Measurements from ENCODE around the gene HCFC1.

Gene HCFC1

DNA sequence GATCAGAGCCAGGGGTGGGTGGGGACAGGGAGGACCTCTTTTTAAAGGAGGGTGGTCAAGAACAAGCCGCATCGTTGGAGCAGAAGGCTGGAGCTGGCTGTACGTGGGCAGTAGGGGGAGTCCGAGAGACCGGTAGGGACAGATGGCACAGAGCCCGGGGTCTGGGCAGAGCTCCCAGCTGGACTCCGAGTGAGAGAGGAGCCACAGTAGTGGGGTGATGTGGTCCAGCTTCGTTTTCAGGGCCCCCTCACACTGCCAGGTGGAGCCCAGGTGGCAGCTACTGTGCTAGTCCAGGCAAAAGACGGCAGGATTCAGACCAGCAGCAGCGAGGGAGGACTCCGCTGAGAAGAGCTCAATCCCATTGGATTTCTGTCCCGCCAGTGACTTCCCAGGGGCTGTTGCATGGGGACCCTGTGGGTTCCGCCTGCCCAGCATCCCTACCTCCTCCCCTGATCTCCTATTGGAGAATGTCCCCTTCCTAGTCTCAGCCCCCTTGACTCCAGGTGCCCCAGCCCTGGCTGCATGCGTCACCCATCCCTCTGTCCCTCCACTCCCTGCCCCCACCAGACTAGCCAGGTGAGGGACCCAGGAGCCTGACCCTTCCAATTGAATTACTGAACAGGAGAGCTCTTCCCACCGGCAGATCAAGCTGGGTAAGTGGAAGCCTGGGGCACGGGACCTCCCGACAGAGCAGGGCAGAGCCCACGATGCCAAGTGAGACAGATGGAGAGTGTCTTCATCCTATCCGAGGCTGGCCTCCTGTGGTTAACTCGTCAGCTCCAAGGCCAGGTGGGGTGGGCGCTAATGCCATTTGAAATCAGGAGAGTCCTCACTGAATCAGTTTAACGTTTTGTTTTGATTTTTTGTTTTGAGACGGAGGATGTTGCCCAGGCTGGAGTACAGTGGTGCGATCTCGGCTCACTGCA is 48.4 kb downstream of the HCFC1 start:
- peak; percentile 62 for DNase-seq

DNA sequence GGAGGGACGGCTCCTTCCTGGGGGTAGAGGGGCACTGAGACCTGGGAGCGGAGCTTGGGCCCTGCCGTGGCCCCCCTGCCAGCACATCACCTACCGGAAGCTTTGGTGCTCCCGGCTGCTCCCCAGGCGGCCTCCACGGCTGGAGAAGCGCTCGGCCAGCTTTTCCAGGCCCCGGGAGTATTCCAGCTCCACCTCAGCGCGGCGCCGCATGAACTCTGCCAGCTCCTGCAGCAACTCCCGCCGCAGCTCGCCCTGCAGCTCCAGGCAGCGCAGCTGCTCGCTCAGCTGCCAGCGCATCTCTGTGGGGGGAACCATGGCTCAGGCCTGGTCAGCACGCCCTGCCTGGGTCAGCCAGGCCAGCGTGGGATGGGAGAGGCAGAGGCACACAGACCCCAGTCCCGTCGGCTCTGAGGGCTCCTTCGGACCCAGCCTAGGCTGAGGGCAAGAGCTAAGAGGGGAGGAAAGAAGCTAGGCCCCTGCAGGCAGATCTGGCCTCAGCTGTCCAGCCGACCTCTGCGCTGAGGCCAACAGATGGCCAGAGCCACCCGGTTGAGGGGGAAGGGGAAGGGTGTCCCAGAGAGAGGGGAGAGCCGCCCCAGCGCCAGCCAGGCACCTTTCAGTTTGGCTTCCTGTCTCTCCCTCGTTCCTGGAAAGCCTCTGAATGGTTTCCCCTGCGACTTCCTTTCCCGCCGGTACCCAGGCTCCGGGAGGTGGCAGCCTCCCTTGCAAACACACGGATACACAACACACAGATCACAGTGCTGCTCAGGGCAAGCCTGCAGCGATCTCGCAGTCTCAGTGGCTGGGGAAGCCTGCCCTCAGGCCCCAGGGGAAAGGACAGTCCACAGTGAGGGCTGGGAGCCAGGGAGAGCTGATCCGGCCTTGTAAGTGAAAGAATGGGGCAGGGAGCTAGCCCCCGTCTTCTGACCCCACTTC is 49.8 kb downstream of the HCFC1 start:
- DNase-seq = no peak

DNA sequence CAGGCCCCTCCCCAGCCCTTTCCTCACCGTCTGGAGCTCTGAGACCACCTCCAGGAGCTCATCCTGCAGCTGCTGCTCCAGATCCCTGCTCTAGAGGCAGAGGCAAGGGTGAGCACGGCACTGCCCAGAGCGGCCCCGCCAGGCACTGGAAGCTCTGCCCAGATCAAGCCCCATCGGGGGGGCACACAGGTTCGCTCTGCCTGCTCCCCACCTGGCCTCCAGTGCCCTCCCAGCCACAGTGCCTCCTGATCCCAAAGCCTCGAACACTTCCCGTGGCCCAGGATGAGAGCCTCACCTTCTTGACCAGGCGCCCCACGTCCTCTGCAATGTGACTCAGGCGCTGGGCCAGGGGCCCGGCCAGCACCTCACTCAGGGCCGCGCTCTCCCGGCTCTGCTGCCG is 50.5 kb downstream of the HCFC1 start:
- DNase-seq = no peak

DNA sequence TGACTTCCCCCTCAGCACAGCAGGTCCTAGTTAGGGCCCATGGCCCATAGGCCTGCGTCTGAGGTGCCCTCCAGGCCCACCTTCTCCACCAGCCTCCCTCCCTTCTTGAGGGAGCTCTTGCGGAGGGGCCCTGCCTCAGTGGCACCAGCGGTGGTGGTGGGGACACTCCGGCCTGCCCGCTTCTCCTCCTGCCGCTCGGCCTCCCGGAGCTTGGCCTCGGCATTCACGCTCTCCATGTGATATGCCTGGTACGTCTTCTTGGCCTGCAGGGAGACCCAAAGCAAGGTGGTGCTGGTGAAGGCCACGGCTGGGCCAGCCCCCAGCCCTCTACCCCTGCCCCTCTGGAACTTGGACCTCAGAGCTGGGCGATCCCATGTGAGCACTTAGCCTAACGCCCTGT is 51.1 kb downstream of the HCFC1 start:
- DNase-seq = no peak

DNA sequence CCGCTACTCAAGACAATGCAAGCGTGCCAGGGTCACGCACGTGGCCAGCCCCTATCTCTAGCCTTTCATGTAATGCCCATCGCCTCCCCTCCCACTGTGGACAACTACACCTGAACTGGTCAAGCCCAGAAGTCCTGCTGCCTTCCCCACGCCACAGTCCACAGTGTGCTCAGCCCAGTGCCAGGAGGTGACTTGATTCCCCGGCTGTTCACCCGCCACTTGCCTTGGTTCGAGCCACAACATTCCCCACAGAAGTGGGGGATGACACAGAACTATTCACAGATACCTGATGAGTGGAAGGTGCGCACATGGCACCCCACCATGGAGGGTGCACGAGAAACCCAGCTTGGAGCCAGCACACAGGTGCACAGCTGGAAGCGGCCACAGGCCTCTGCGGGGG is 52.3 kb downstream of the HCFC1 start:
- no peak for DNase-seq

DNA sequence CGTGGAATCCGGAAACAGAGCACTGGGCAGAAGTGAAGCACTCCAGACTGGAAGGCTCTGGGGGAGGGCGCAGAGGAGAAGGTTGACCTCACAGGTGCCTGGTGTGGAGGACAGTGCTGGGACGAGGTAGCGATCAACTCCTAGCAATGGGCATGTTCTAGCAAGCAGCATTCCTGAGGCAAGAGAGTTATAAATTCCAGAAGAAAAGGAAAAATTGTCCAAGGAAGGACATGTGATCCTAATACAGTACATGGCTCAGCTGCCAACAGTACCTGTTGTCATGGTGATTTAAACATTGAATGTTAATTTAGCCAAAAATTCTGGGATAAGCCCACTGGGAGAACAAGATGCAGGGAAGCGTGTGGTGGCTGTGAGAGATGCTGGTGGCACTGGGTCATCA is 53.7 kb downstream of the HCFC1 start:
- no peak for DNase-seq

DNA sequence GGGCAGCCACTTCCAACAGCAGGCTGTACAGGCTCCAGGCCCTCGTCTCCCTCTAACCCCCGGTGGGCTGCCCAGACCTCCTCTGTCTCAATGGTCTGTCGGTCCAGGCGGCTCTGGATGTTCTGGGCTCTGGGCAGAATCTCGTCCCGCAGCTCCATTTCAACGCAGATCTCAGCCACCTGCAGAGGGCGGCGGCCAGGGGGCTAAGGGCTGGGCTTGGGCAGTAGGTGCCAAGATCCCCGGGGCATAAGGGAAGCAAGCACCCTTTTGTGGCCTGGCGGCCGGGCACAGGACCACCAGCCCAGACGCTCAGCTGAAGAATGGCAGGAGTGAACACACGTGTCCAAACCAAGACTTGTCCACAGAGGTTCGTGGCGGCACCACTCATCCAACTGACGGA is 57.9 kb downstream of the HCFC1 start:
- DNase-seq = no peak

DNA sequence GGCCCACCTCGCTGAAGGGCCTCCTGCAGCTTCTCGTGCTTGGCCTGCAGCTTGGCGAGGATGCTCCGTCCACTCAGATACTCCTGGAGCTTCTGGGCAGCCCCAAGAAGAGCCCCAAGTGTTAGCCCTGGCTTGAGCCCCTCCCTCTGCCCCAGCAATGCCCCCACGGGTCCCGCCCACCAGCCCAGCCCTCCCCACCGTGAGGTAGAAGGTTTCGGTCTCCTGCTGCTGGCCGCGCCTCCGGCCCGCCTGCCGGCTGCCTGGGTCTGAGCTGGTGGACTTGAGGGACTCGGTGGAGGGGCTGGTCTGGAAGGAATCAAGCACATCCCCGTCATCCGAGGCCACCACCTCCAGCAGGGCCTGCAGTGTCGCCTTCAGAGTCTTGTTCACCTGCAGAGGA is 58.4 kb downstream of the HCFC1 start:
- no peak for DNase-seq

DNA sequence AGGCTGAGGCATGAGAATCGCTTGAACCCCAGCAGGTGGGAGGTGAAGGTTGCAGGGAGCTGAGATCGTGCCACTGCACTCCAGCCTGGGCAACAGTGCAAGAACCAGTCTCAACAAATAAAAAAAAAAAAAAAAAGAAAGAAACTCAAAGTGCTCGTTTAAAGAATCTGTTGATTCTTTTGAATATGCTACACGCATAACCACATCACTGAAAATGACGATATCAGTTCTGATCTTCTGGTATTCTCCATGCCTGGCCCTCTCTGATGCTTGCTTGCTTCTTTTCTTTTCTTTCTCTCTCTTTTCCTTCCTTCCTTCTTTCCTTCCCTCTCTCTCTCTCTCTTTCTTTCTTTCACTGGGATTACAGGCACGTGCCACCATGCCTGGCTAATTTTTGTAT is 59.8 kb downstream of the HCFC1 start:
- DNase-seq = no peak

DNA sequence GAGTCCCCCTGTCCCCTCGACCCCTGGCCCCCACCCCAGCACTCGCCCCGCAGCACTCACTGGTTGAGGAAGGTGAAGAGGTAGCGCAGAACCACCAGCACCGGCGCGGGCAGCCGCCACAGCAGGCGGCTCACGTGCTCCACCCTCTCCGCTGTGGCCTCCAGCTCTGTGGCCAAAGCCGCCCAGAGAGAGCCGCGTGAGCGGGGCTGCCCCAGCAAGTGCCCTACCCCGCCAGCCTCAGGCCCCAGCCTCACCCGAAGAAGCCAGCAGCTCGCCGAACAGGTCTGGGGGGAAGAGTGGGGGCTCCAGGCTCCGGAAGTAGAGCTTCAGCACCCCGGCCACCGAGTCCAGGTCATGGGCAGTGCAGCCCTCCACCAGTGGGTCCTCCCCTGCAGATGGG is 61.2 kb downstream of the HCFC1 start:
- DNase-seq = no peak

DNA sequence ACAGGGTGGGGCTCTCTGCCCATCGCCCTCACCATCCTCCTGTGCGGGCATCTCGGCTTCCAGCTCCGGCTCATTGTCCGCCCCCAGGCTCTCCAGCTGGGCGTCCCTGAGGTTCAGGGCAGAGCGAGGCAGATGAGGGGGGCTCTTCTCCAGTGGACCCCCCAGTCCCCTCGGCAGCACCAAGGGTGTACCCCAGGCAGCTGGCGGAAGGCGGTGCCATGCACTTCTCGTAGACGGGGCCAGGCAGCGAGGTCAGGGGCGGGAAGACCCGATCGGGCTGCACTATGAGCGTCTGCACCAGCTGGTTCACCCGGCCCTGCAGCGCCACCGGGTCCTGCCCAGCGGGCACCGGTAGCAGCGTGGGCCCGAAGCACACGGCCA is 61.6 kb downstream of the HCFC1 start:
- DNase-seq = no peak

DNA sequence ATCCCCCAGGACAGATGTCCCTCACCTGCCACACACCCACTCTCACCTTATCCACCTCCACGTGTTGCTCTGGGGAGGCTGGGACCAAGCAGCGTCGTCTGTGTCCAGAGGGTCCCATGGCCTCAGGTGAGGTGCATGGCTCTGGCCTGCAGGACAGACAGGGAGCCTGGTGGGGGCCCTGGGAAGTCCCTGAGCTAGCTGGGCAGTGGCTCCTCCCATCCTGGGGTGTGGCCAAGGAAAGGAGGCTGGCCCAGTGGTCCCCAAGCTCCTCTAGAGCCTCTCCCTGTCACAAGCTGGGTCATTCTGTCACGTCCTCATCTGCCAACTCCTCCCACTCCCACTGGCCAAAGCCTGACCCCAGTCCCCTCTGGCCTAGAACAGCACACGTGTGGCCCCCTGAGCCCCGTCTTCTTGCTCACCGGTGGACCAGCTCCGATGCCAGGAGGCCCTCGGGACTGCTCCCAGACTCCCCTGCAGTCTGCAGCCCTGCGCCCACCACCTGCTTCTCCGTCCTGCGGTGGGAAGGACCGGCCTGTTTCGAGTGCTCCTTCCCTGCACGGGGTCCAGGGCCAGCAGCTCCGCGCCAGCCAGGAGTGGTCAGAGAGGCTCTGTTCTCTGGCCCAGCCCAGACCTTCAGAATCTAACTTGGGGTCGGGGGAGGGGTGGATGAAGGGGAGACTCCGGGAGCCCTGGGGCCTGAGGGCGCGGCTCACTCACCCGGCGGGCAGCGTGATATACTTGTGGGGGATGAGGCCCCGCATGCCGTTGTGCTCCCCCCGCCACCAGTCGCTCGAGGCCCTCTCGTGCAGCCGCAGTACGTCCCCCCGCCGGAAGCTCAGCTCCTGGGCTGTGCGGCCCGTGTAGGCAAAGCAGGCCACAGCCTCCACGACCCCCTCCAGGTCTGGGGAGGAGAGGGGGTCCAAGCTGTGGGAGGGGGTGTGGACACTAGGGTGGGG is 62.3 kb downstream of the HCFC1 start:
- peak; percentile 46 for DNase-seq

DNA sequence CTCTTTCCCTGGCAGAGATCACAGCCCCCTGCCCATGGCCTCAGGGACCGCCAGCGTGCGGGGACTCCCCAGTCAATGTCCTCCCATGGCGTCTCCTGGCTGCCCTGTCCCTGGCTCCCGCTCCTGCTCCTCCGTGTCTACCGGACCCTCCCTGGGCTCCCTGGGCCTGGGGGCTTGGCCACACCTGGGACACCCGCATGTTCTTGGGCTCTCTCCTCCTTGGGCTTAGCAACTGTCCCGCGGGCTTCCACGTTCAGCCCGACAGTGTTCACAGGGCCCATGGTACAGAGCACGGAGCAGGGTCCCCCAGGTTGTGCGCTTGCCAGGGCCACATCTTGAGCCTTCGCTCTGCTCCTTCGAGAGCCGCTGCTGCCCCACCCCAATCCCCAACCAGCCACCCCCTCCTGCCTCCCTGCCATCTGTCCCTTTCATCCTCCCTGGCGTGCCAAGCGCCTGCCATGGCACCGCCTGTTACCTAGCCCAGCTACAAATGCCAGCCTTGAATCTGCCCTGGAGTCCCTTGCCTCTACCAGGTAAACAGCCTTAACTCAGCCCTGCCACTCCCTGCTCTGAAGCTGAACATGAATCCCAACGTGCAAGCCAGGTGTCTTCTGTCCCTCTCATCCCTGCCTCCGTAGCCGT is 63.3 kb downstream of the HCFC1 start:
- no peak for DNase-seq

DNA sequence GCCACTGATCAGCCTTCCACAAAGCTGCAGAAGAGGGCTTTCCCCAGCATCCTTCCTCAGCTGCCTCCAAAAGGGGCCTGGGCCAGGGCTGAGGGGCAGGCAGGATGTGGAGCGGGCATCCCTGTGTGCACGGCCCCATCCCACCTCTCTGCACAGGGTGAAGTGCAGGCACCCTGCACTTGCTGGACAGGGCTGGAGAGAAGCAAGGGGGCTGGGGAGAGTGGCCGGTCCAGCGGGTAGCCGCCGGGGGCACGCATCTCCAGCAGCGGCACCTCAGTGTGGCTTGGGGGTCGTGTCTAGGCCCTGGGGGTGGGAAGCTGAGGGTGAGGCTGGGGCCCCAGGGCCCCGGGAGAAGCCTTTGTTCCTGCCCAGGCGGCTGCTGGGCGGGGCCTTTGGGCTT is 64.2 kb downstream of the HCFC1 start:
- DNase-seq = no peak

DNA sequence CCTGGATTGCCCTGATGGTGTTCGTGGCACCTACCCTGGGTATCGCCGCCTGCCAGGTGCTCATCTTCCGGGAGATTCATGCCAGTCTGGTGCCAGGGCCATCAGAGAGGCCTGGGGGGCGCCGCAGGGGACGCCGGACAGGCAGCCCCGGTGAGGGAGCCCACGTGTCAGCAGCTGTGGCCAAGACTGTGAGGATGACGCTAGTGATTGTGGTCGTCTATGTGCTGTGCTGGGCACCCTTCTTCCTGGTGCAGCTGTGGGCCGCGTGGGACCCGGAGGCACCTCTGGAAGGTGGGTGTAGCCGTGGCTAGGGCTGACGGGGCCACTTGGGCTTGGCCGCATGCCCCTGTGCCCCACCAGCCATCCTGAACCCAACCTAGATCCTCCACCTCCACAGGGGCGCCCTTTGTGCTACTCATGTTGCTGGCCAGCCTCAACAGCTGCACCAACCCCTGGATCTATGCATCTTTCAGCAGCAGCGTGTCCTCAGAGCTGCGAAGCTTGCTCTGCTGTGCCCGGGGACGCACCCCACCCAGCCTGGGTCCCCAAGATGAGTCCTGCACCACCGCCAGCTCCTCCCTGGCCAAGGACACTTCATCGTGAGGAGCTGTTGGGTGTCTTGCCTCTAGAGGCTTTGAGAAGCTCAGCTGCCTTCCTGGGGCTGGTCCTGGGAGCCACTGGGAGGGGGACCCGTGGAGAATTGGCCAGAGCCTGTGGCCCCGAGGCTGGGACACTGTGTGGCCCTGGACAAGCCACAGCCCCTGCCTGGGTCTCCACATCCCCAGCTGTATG is 65.3 kb downstream of the HCFC1 start:
- no peak for DNase-seq

DNA sequence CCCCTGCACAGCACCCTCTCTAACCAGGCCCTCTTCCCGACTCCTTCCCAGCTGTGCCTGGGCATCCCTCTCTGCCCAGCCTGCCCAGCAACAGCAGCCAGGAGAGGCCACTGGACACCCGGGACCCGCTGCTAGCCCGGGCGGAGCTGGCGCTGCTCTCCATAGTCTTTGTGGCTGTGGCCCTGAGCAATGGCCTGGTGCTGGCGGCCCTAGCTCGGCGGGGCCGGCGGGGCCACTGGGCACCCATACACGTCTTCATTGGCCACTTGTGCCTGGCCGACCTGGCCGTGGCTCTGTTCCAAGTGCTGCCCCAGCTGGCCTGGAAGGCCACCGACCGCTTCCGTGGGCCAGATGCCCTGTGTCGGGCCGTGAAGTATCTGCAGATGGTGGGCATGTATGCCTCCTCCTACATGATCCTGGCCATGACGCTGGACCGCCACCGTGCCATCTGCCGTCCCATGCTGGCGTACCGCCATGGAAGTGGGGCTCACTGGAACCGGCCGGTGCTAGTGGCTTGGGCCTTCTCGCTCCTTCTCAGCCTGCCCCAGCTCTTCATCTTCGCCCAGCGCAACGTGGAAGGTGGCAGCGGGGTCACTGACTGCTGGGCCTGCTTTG is 66.0 kb downstream of the HCFC1 start:
- no peak for DNase-seq

DNA sequence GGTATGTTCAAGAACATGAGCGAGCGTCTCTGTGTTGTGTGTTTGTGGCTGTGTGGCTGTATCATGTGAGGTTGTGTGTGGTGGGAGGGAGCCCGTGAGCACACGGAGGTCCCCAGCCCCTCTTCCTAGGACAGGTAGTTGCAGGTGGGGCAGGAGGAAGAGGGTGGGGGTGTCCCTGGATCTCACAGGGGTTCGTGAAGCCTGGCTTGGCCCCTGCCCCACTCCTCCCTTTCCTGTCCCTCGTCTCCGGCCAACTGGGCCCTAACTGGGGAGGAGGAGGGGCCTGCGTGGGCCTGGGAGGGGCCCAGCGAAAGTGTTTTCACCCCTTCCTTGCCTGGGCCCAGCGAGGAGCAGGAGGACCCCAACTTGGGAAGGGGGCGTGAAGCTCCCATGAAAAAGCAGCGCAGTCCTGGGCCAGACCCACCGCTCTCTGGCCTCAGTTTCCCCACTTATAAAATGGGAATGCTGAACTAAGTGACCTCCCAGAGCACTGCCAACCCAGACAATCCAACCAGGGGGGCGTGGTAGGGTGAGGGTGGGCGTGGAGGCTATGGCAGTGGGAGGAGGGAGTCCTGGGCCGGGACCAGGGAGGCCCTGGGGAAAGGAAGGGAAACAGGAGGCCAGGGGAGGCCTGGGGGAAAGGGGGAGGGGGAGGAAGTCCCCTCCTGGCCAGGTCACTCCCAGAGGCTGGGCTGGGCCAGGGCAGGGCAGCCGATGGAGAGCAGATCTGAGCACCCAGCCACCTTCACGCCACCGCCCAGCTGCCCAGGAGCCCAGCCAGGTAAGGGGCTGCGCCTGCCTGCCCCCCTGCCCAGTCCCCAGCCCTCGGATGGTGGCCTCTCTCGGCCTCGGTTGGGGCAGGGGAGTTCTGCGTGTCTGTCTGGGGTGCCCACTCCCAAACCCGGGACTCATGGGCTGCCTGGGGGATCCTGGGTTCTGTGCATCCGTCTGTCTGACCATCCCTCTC is 67.3 kb downstream of the HCFC1 start, which contains the start of gene AVPR2:
Gene AVPR2 (plus strand): TSS at position 683 of the 967 bp plus-strand sequence. CDS start 473 bp downstream, outside the sequence.
- DNase-seq = no peak

DNA sequence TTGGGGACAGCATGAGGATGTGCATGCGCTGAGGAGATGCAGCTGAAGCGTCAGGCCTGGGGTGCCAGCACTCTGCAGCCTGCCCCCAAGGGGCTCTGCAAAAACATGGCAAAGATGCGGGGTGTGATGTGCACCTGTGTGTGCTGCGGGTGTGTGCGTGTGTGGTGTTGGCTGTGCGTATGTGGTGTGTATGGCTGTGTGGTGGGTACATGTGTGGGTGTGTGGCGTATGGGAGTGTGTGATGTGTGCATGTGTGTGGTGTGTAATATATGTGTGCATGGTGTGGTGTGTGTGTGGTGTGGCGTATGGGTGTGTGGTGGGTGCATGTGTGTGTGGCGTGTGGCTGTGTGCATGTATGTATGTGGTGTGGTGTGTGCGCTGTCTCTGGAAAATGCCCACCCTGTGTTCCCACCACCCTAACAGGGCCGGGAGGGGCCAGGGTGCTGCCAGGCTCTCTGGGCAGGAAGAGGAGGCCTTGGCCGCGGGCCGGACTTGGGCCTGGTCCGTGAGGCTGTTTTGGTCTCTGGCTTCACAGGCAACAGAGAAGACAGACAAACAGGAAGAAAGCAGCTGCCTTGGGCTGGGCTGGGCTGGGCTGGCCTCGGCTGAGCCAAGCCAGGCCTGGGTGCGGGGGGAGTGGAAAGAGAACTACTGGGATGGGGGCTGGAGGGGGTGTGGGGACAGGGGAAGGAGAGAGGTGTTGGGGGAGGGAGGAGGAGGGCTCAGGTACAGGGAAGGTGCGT is 68.2 kb downstream of the HCFC1 start:
- no peak for DNase-seq

DNA sequence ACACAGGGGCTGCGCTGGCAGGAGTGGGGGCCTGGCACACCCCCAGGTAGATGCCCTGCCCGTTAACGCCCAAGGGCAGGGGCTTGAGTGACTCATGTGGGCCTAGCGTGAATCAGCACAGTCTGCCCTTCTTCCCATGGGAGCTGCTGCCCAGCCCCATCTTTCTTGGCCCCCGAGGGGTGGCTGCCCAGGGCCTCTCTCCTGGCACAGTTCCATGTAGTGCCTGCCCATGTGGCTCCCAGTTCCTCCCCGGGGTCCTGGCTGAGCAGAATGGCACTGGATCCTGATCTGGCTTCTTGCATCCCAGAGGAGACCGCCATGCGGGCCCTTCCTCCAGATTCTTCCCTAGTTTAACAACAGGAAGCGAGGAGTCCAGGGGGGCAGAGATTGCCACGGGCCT is 69.2 kb downstream of the HCFC1 start:
- no peak for DNase-seq
